Urinary bladder (tissue), 4 donors: Measurements from ENCODE around the gene ABCA5. TPM values are rescaled to one million over a fixed set of nuclear protein-coding genes. Genes with fewer than 3 reads are reported as not detected.
"Not testable (repeated sequence)": the region's sequence is repeated elsewhere in the genome, so short reads cannot be mapped to it uniquely, and the experiment has no call there.

Experiments
- DNase-seq: peaks from one replicate; pipeline ENCODE4 v3.0.0-alpha.2; 2015; ENCODE audit errors: extremely low spot score
- H3K27ac ChIP-seq: one replicate; pipeline ENCODE4 v1.5.1; 2013; ENCODE audit warnings: low read depth, mild to moderate bottlenecking, moderate library complexity
- H3K36me3 ChIP-seq: one replicate; pipeline ENCODE4 v1.6.1; 2013; ENCODE audit warnings: mild to moderate bottlenecking, moderate library complexity; ENCODE audit not compliant: insufficient read depth
- H3K4me1 ChIP-seq: one replicate; pipeline ENCODE4 v1.6.1; 2013; ENCODE audit warnings: mild to moderate bottlenecking, moderate library complexity; ENCODE audit not compliant: insufficient read depth
- H3K4me3 ChIP-seq: one replicate; pipeline ENCODE4 v1.5.1; 2013; ENCODE audit warnings: low read depth, low read length
- WGBS: extraction: QIAGEN DNeasy Blood & Tissue Kit; methylation state at CpG from one replicate; pipeline ENCODE4 v1.1.7; 2013; 5-methylcytosine and 5-hydroxymethylcytosine counted together
- polyA plus RNA-seq: library from polyadenylated mRNA; stranded (reverse); fragments of 200-250 nt; gene quantifications from one replicate; pipeline ENCODE4 v1.2.3, GENCODE V29; 2013
- total RNA-seq: library from RNA; depleted of rRNA; stranded (reverse); fragments of >200 nt; gene quantifications from one replicate; pipeline ENCODE4 v1.2.3, GENCODE V29; 2014
- donor health status: healthy with polysubstance abuse.
- donor health status: healthy.

ABCA5 gene
- total and polyA plus RNA-seq, 2 donors = 8.1 to 45.6 TPM

DNA sequence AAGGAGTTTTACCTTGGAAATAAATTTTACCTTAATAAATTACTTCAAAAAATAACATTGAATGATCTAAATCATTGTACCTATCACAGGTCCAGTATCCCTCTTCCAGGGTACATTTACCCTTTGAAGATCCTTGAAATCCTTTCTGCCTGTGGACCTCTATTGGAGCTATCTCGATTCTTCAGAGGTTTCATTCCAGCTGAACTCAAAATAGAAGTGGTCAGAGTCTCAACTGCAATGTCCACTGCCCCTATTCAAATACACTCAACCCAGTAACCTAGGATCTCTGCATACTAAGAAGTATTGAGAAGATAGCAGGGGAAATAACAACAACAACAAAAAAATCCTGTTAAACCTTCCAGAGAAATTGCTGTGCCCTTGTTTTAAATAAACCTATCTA is 9.3 kb downstream of the ABCA5 start:
- no peak for DNase-seq
- no peaks in the 10 kb centered on the region for H3K4me1 ChIP-seq
- no peak overlapping the region for H3K27ac ChIP-seq
- WGBS = 90% methylated on average over 1 of the region's 1 CpG
- H3K4me3 ChIP-seq = no peak overlapping the region
- H3K36me3 ChIP-seq = no peaks in the 10 kb centered on the region

DNA sequence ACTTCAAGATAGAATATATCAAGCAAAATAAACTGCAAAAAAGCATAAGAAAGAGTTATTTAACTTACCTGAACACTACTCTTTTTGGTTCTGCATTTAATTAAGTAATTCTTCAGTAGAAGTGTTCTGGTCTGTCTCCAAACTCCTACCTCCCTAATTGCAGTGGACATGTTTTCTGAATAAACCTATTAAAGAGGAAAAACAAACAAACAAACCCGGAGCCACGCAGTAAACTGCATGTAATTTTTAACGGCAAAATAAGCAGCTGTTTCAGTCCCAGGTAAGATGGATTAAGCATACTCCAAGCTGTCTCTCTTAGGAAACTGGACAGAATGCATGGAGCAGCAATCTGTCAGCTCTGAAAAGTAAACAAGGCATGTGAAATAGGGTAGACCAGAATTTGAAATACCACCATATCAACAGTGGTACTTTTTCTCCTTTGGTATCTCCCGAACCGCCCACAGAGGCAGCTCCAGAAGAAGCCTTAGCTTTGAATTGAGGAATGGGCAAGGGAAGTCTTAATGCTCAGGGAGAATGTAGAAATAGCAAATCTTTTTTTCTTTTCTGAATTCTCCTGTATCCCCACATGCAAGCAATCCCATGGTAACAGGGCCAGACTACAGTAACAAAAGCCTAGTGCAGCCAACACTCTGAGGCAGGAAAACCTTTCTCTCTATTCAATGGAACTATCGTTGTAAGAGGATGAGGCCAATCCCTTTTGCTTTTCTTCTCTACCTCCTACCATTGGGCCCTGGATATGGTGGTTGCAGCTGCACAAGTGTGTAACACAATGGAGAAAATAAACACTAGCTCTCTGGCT is 12.5 kb downstream of the ABCA5 start:
- Histone ChIP-seq H3K27ac (no peak overlapping the region), H3K4me1 (no peaks in the 10 kb centered on the region), H3K36me3 (no peaks in the 10 kb centered on the region), H3K4me3 (no peak overlapping the region)
- WGBS = 57% methylated on average over 6 of the region's 6 CpGs
- no peak for DNase-seq

DNA sequence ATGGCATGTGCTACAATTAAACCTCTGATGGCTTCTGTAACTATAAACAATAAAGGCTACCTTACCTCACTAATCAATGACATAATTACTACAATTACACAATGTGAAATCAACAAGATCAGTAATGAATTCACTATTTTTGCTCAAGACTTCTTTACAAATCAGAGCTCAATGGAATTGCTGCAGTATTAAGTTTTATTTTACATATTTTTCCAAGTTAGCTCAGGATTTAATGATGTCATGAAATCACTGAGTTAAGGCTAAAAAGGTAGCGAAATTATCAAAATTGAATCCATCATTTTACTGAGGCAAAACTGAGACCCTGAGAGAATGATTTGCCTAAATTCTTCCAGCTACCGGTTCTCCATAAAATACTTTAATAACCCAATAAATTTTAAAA is 21.8 kb downstream of the ABCA5 start:
- DNase-seq = no peak
- 91% methylated on average over 2 of the region's 2 CpGs for WGBS
- H3K4me1 ChIP-seq = no peaks in the 10 kb centered on the region
- no peak overlapping the region for H3K4me3 ChIP-seq
- H3K27ac ChIP-seq = no peak overlapping the region
- no peaks in the 10 kb centered on the region for H3K36me3 ChIP-seq

DNA sequence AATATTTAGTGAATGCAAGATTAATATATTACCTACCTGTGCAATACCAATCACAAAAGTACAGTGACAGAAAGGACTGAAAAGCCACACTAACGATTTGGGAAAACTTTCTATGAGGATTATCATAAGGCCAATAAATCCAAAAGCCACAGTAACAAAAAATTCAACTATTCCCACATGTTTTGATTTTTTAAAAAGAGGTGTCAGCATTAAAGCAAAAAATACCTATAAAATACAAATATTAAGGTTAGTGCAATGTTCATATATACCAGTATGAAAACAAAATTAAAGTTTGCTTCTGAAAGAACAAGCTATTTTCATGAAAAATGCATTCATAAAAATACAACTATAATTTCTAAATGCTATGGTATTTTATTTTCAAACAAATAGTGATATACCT is 24.3 kb downstream of the ABCA5 start:
- 81% methylated on average over 1 of the region's 1 CpG for WGBS
- H3K4me3 ChIP-seq = no peak overlapping the region

DNA sequence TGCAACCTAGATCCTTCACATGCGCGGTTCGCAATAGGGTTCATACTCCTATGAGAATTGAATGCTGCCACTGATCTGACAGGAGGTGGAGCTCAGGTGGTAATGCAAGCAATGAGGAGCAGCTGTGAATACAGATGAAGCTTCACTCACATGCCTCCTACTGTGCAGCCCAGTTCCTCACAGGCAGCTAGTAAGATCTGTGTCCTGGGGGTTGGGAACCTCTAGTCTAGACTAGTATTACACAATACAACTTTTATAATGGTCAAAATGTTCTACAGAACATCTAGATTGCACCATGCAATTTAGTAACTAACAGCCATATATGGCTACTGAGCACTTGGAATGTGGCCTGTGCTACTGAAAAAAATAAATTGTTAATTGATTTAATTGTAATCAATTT is 26.7 kb downstream of the ABCA5 start:
- H3K36me3 ChIP-seq = no peaks in the 10 kb centered on the region
- DNase-seq = no peak
- H3K4me3 ChIP-seq = no peak overlapping the region
- no peak overlapping the region for H3K27ac ChIP-seq
- H3K4me1 ChIP-seq = no peaks in the 10 kb centered on the region
- WGBS = 98% methylated on average over 3 of the region's 3 CpGs

More for the DNA sequence above, 24.3 kb downstream of the ABCA5 start:
- no peaks in the 10 kb centered on the region for H3K4me1 ChIP-seq
- no peaks in the 10 kb centered on the region for H3K36me3 ChIP-seq
- no peak overlapping the region for H3K27ac ChIP-seq
- DNase-seq = no peak

DNA sequence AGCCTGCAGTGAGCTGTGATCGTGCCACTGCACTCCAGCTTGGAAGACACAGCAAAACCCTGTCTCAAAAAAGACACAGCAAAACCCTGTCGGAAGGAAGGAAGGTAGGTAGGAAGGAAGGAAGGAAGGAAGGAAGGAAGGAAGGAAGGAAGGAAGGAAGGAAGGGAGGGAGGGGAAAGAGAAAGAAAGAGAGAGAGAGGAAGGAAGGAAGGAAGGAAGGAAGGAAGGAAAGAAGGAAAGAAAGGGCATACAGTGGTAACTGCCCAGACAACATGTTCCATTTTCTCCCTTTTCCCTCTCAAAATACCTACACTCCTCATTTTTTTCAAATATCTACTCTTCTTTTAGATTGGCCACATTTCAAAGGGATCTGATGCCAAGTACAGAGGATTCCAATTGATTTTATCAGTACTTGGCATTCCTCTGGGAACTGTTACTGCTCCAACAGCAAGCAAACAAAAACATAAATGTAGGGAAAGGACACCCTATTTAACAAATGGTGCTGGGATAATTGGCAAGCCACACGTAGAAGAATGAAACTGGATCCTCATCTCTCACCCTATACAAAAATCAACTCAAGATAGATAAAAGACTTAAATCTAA is 28.7 kb downstream of the ABCA5 start:
- H3K4me1 ChIP-seq, H3K27ac ChIP-seq, H3K4me3 ChIP-seq, H3K36me3 ChIP-seq, DNase-seq: not testable (repeated sequence)
- WGBS = 79% methylated on average over 3 of the region's 3 CpGs

DNA sequence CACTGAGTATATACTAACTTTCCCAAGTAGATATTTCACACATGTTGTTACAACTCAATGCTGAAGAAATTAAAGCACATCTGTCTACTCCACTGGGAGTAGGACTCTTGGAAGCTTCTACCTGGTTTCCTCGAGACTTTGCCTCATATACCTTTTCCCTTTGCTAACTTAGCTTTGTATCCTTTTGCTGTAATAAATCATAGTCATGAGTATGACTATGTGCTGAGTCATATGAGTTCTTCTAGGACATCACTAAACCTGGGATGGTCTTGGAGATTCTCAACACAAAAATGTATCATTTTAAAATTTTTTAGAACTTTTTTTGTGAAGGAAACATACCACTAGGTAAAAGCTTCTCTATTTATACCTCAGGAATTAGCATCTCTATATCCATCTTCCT is 39.8 kb downstream of the ABCA5 start:
- 90% methylated on average over 1 of the region's 1 CpG for WGBS
- Histone ChIP-seq H3K27ac (no peak overlapping the region), H3K4me3 (no peak overlapping the region), H3K4me1 (no peaks in the 10 kb centered on the region), H3K36me3 (peaks cover 6% of the 10 kb centered on the region)
- no peak for DNase-seq

DNA sequence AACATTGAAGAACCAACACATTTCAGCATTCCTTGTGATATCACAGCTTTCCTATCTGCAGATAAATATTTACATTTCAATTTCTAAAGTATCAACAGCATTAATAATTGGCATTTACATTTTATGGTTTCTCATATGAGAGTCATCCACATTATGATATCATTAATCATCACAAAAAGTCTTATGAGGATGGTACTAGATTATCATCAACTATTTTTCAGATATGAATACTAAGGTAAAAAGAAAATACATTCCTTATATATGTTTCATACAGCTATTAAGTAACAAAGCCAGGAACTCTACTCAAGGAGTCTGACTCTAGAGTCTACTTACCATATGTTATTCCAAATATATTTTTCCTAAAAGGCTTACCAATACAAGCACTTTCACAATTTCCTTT is 40.7 kb downstream of the ABCA5 start:
- H3K36me3 ChIP-seq = peaks cover 6% of the 10 kb centered on the region

DNA sequence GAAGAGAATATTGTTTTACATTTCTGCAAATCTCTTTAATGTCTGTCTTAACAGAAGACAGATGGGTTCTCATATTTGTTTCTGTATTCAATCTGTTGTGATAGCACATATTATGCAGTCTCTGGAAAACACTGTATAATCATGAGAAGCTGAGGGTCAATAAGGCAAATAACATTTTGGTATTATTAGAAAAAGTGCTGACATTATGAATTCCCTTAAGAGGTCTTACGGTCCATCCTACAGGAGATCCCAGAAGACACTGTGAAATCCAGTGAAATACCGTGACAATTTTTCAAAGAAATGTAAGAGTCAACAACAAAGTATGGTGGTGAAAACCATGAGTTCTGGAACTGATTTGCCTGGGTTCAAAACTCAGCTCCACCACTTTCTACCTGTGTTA is 42.3 kb downstream of the ABCA5 start:
- H3K27ac ChIP-seq = no peak overlapping the region
- H3K4me1 ChIP-seq = no peaks in the 10 kb centered on the region
- DNase-seq = no peak
- 94% methylated on average over 2 of the region's 2 CpGs for WGBS
- H3K4me3 ChIP-seq = no peak overlapping the region
- H3K36me3 ChIP-seq = peaks cover 6% of the 10 kb centered on the region

More for the DNA sequence above, 40.7 kb downstream of the ABCA5 start:
- H3K27ac ChIP-seq = no peak overlapping the region
- DNase-seq = no peak
- H3K4me1 ChIP-seq = no peaks in the 10 kb centered on the region
- no peak overlapping the region for H3K4me3 ChIP-seq

DNA sequence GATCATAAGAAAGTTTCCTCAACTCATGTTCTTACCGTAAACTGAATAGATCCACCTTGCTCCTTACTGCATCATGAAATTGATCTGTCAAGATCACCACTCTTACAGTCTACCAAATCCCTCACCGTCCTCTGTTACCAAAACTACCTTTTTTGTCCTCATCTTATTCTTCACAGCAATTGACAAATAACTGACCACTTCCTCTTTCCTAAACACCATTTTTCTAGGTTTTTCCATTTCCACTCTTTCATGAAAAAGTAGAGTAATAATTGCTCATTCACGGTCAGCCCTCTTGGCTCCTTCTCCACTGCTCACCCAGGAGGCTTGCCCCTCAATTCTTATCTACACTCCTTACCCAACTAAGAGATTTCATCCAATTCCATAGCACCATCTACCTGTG is 44.9 kb downstream of the ABCA5 start:
- H3K36me3 ChIP-seq = peaks cover 3% of the 10 kb centered on the region
- no peak for DNase-seq
- no peaks in the 10 kb centered on the region for H3K4me1 ChIP-seq
- WGBS = 96% methylated on average over 3 of the region's 3 CpGs
- H3K27ac ChIP-seq = no peak overlapping the region
- H3K4me3 ChIP-seq = no peak overlapping the region

DNA sequence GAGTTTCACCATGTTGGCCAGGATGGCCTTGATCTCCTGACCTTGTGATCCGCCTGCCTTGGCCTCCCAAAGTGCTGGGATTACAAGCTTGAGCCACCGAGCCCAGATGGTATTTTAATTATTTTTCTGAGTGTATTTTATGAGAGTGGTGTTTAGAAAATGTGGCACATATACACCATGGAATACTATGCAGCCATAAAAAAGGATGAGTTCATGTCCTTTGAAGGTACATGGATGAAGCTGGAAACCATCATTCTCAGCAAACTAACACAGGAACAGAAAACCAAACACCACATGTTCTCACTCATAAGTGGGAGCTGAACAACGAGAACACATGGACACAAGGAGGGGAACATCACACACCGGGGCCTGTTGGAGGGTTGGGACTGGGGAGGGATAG is 50.7 kb downstream of the ABCA5 start:
- 97% methylated on average over 4 of the region's 4 CpGs for whole genome bisulfite sequencing
- not testable (repeated sequence) for H3K36me3 ChIP-seq, H3K27ac ChIP-seq, H3K4me1 ChIP-seq, DNase-seq, H3K4me3 ChIP-seq

DNA sequence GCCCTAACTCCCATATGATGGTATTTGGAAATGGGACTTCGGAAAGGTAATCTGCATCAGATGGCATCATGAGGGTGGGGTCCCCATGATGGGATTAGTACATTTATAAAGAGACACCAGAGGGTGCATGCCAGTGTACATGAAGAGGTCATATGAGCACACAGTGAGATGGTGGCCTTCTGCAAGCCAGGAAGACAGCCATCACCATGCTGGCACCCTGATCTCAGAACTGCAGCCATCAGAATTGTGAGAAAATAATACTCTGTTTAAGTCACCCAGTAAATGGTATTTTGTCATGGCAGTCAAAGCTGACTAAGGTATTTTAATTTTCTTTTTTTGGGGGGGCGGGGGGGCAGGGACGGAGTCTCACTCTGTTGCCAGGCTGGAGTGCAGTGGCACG is 51.2 kb downstream of the ABCA5 start:
- 97% methylated on average over 4 of the region's 4 CpGs for WGBS
- no peaks in the 10 kb centered on the region for H3K4me1 ChIP-seq
- H3K27ac ChIP-seq = no peak overlapping the region
- no peak overlapping the region for H3K4me3 ChIP-seq
- no peak for DNase-seq
- H3K36me3 ChIP-seq = no peaks in the 10 kb centered on the region

DNA sequence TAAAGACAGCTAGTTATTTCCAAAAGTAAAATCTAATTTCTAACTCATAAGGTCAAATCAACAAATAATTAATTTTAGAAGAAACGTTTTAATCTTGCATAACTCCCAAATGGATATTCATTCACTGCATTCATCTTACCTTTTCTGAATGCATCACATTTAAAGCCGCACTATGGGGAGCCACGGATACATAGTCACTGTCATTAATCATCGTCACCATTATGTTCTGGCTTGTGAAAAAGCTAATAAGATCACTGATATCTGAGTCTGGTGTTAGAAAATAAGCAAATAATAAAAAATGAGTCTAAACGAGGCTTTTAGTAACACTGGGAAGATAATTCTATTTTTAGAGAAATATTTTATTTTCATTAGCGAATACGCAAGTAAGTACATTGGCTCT is 55.9 kb downstream of the ABCA5 start:
- no peaks in the 10 kb centered on the region for H3K4me1 ChIP-seq
- H3K4me3 ChIP-seq = no peak overlapping the region
- WGBS = 84% methylated on average over 7 of the region's 7 CpGs
- no peak for DNase-seq
- H3K27ac ChIP-seq = no peak overlapping the region
- H3K36me3 ChIP-seq = no peaks in the 10 kb centered on the region

DNA sequence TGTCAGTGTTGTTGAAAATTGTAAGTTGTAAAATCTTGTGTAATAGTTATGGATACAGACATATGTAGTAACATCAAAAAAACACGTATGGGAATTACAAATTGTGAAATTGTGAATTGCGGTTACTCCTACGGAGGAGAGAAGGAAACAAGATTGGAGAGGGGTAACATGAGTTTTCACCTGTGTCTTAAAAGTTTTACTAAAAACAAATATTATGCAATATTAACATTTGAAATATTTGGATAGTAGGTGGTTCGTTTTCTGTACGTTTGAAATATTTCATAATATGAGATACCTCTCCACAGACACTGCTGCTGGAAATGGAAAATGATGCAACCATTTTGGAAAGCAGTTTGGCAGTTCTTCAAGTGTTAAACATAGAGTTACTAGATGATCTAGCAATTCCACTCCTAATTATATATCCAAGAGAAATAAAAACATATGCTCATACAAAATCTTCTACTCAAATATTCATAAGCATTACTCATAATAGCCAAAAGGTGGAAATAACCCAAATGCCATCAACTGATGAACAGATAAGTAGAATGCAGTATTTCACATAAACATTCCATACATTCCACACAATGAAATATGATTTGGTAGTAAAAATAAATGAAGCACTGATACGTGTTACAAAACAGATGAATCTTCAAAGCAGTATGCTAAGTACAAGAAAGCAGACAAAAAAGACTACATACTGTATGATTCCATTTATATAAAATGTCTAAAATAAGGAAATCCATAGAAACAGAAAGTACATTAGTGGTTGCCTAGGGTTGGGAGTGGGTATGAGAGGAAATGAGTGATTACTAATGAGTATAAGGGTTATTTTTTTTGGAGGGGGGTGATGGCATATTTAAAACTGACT is 57.6 kb downstream of the ABCA5 start:
- Histone ChIP-seq H3K4me1 (no peaks in the 10 kb centered on the region), H3K27ac (no peak overlapping the region), H3K36me3 (no peaks in the 10 kb centered on the region), H3K4me3 (no peak overlapping the region)
- no peak for DNase-seq
- WGBS = 64% methylated on average over 6 of the region's 6 CpGs
